Measurements from ENCODE around the gene SCNN1G.

- TF ChIP-seq RFX5 (IDR thresholded peaks at IDR 0.05; ENCODE audit: low read depth, low read length) = no peak
- TF ChIP-seq POLR2A (IDR thresholded peaks at IDR 0.05; ENCODE audit: low read depth, low read length) = no peak
- TF ChIP-seq, protein P1, sequence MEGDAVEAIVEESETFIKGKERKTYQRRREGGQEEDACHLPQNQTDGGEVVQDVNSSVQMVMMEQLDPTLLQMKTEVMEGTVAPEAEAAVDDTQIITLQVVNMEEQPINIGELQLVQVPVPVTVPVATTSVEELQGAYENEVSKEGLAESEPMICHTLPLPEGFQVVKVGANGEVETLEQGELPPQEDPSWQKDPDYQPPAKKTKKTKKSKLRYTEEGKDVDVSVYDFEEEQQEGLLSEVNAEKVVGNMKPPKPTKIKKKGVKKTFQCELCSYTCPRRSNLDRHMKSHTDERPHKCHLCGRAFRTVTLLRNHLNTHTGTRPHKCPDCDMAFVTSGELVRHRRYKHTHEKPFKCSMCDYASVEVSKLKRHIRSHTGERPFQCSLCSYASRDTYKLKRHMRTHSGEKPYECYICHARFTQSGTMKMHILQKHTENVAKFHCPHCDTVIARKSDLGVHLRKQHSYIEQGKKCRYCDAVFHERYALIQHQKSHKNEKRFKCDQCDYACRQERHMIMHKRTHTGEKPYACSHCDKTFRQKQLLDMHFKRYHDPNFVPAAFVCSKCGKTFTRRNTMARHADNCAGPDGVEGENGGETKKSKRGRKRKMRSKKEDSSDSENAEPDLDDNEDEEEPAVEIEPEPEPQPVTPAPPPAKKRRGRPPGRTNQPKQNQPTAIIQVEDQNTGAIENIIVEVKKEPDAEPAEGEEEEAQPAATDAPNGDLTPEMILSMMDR (conservative IDR thresholded peaks at IDR 0.05; ENCODE audit: low read depth, low read length) = no peak
- no peak for TF ChIP-seq MAFK (IDR thresholded peaks at IDR 0.05; ENCODE audit: low read depth, low read length)
- TF ChIP-seq ELK1 (IDR thresholded peaks at IDR 0.05; ENCODE audit: borderline replicate concordance, low read depth, low read length) = no peak
- TF ChIP-seq CEBPB (IDR thresholded peaks at IDR 0.05; ENCODE audit: low read depth, low read length) = no peak
- TF ChIP-seq CHD1 (IDR thresholded peaks at IDR 0.05; ENCODE audit: low read depth, low read length) = no peak
- no peak for TF ChIP-seq MXI1 (IDR thresholded peaks at IDR 0.05; ENCODE audit: borderline replicate concordance, low read depth, low read length)
- no peak for TF ChIP-seq RCOR1 (IDR thresholded peaks at IDR 0.05; ENCODE audit: insufficient replicate concordance, low read length)
- TF ChIP-seq SMC3 (IDR thresholded peaks at IDR 0.05; ENCODE audit: low read depth, low read length) = no peak
- TF ChIP-seq MAZ (IDR thresholded peaks at IDR 0.05; ENCODE audit: borderline replicate concordance, low read depth, low read length) = no peak
- TF ChIP-seq, protein P2, sequence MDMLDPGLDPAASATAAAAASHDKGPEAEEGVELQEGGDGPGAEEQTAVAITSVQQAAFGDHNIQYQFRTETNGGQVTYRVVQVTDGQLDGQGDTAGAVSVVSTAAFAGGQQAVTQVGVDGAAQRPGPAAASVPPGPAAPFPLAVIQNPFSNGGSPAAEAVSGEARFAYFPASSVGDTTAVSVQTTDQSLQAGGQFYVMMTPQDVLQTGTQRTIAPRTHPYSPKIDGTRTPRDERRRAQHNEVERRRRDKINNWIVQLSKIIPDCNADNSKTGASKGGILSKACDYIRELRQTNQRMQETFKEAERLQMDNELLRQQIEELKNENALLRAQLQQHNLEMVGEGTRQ (IDR thresholded peaks at IDR 0.05; ENCODE audit: low read depth, low read length) = no peak
Measured at GRCh38 chr16:23225109-23225508, 42.6 kb downstream of the SCNN1G start.

Data from IMR-90 (cell line).